Stimulated activated CD4-positive, alpha-beta T cell treated with anti-CD3 and anti-CD28 coated beads, Interleukin-4, amount 100 ng/mL, for 24 hours (primary cell): ENCODE results near the gene MCHR1.
"Not testable (repeated sequence)": the region's sequence is repeated elsewhere in the genome, so short reads cannot be mapped to it uniquely, and the experiment has no call there.

Experiments used
- DNase-seq: peaks from one replicate; pipeline ENCODE4 v3.0.0-alpha.2; 2020

MCHR1 gene

GRCh38 chr22:40679249-40679963 is at the start of gene MCHR1:
Gene MCHR1, plus strand, starts transcription at chr22:40679484. Its CDS starts 169 bp downstream, at chr22:40679653.
- DNase-seq = no peak

GRCh38 chr22:40631925-40632324 is 47.4 kb upstream of the MCHR1 start:
- DNase-seq = no peak

- no peak for DNase-seq
Observed at GRCh38 chr22:40633036-40633435, 46.2 kb upstream of the MCHR1 start.

- DNase-seq = no peak
Observed at GRCh38 chr22:40634119-40634903, 45.0 kb upstream of the MCHR1 start.

DNA sequence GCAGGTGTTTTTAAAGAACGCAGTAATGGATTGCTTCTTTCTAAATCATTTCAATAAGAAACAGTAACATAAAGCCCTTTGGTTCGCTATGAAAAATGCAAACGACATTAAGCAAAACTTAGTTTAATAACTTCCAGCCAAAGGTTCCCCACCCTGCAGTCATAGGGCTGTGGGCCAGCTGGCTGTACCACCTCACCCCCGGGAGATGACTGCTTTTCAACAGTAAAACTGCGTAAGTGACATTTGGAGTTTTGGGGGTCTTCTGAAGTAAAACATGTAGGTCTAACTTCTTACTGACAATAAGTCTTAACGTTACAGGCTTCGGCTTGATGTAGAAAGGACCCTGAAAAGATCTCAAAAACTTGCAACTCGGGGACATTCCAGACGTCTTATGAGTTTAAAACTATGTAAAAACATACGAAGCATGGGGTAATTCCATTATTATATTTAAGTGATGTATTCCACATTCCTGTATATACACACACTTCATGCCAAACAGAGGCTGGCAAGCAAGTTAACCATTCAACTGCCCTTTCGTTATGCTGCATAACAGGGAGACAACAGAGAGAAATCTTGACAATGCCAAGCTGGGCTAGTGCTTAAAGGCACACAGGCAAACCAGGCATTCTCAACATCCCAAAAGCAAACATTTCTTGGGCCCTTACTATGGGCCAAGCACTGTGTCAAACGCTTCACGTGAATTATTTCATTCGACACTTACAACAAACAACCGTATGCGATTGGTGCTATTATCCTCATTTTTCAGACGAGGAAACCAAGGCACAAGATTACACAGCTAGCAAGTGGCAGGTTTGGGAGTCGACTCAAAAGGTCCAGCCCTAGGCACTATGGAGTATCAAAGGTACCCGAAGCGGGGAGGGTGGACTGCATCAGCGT is 44.0 kb upstream of the MCHR1 start:
- DNase-seq = no peak

- peak; percentile 13 for DNase-seq
Observed at GRCh38 chr22:40635940-40636379, 43.3 kb upstream of the MCHR1 start.

GRCh38 chr22:40636380-40637182 is 42.7 kb upstream of the MCHR1 start, which contains the start of gene MRTFA:
Gene MRTFA, minus strand, starts transcription at chr22:40636719.
- peak; percentile 100 for DNase-seq

- peak; percentile 66 for DNase-seq
Observed at GRCh38 chr22:40637183-40638150, 41.8 kb upstream of the MCHR1 start.

DNA sequence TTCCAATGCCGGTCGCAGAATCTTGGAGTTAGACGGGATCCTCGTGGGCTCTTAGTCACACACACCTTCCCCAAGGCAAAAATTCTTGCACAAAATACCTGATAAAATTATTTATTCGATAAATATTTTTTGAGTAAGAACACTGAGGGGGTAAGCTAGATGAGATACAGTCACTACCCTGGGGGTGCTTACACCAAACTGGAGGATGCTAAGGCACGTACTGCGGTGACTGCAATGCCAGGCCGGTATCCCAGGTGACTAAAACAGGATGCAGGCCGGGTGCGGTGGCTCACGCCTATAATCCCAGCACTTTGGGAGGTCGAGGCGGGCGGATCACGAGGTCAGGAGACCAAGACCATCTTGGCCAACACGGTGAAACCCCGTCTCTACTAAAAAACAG is 41.0 kb upstream of the MCHR1 start:
- DNase-seq = no peak

DNA sequence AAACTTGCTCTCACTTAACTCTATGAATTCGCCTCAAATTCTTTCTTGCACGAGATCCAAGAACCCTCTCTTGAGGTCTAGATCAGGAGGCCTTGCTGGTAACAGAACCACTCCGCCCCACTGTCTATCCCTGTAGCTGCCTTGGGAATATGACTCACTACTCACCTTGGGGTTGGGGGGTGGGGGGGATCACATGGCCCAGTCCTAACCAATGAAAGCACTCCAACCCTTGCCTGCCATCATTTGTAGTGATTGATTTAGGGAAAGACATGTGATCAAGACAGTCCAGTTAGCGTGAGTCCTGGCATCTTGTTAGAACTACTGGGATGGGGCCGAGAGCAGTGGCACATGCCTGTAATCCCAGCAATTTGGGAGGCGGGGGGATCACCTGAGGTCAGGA is 38.0 kb upstream of the MCHR1 start:
- no peak for DNase-seq

DNA sequence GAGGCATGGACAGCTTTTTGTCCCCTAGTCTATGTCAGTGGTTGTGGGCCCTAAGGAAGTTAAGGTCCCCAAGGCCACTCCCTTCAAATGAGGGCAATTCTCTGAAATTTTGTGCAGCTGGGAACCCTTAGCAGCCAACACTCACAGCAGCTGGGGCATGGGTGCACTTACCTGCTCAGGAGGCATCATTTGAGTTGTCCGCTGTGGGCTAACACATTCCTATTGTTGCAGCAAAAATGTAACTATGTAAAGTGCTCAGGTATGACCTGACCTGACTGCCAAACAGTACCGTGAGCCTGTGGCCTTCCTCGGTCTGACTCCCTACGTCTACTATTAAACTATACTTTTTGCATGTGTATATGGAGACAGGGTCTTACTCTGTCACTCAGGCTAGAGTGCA is 37.0 kb upstream of the MCHR1 start:
- no peak for DNase-seq

DNA sequence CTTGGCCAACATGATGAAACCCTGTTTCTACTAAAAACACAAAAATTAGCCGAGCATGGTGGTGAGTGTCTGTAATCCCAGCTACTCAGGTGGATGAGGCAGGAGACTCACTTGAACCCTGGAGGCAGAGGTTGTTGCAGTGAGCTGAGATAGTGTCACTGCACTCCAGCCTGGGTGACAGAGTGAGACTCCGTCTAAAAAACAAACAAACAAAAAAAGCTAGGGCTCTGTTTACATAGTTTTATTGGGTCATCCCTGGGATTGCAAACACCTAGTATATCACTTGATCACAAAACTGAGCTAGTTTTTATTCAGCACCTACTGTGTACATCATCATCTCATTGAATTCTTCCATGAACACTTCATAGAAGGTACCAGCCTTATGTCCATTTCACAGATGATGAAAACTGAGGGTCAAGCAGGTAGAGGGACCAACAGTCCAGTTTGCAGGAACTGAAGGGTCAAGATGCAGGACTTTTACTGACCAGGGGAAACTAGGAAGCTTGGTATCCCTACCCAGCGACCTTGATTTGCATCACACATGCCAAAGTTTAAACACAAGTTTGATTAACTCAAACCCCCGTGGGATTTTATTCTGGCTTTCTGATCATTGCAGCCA is 33.6 kb upstream of the MCHR1 start:
- no peak for DNase-seq

DNA sequence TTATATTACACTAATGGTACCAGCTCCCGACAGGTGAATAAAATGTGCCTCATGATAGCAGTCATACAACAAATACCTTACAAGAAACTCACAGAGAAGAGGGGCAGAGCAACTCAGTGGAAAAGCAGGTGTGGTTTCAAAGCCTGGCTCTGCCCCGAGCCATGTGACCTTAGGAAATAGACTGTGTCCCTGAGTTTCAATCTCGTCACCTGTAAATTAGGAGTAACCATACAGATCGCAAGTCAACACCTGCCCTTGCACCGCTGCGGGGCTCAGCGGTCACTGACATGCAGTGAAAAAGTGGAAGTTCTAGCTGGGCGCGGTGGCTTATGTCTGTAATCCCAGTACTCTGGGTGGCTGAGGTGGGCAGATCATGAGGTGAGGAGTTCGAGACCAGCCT is 30.9 kb upstream of the MCHR1 start:
- no peak for DNase-seq

- DNase-seq = no peak
Observed at GRCh38 chr22:40651057-40651456, 28.2 kb upstream of the MCHR1 start.

DNA sequence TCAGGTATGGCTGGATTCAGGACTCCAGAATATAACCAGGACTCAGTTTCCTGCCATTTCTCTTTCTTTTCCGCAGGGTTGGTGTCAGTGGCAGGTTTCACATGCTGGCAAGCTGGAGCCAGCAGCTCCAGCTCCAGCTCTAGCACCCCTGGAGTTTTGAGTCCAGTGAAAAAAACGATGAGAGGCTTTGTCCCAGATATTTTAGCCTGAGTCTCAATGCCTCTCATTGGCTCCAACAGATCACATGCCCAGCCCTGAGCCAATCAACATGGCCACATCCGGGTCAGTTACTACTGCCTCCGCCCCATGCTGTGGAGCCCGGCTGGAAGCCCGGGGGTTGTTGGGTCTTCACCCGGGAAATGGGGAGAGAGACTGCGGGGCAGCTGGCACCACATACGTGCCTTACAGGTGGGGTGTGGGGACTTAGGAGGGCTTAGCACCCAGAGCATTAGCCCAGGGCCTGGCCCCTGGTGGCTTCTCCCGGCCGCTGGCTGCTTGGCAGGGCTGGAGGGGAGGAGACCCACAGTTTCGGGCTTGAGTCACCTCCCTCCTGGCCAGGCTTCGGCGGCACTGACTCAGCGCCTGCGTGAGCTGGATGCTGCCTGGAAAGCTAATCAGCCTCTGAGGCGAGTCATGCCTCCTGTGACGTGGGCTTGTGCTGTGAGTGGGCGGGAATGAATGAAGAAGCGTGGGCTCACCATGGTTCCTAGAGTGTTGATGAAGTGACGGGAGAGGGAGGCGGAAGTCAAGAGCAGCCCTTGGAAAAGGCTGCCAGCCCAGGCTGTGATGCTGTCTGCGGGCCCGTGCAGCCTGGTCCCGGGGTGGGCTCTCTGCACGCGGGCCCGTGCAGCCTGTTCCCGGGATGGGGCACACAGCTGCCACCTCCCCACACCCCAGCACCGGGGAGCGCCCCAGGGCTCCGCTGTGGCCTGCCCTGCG is 27.5 kb upstream of the MCHR1 start:
- DNase-seq = peak; percentile 90

- DNase-seq = no peak
Observed at GRCh38 chr22:40653361-40653760, 25.9 kb upstream of the MCHR1 start.

- no peak for DNase-seq
Observed at GRCh38 chr22:40654522-40655167, 24.6 kb upstream of the MCHR1 start.

DNA sequence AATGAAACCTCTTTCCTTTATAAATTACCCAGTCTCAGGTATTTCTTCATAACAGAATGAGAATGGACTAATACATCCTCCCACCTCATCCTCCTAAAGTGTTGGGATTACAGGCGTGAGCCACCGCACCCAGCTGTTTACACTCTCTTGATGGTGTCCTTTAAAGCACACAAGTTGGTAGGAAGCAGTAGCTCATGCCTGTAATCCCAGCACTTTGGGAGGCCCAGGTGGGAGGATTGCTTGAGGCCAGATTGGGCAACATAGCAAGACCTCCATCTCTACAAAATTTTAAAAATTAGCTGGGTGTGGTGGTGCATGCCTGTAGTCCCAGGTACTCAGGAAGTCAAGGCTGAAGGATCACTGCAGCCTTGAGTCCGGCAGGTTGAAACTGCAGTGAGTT is 23.3 kb upstream of the MCHR1 start:
- not testable (repeated sequence) for DNase-seq

DNA sequence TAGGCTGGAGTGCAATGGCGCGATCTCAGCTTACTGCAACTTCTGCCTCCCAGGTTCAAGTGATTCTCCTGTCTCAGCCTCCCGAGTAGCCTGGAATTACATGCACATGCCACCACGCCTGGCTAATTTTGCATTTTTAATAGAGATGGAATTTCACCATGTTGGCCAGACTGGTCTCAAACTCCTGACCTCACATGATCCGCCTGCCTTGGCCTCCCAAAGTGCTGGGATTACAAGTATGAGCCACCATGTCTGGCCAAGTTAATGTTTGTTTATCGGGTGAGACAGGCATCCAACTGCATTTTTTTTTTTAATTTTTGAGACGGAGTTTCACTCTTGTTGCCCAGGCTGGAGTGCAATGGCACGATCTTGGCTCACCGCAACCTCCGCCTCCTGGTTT is 22.6 kb upstream of the MCHR1 start:
- not testable (repeated sequence) for DNase-seq
